NOMO-1 treated with dmso at 0.1 percent for 144 hours (cell line): ENCODE results near the gene CITED2.
A peak's percentile ranks its signal among the peaks of the same experiment; 100 is the strongest.

ENCODE experiments used
- DNase-seq: peaks from one replicate; lab custom pipeline; 2025; ENCODE audit not compliant: unreplicated experiment; lab: John Stamatoyannopoulos, UW

Gene CITED2

GRCh38 chr6:139334806-139335446 is 39.5 kb downstream of the CITED2 start:
- DNase-seq, result peak; percentile 42

GRCh38 chr6:139330826-139331500 is 43.5 kb downstream of the CITED2 start:
- no peak for DNase-seq

GRCh38 chr6:139330306-139330705 is 44.1 kb downstream of the CITED2 start:
- no peak for DNase-seq

DNA sequence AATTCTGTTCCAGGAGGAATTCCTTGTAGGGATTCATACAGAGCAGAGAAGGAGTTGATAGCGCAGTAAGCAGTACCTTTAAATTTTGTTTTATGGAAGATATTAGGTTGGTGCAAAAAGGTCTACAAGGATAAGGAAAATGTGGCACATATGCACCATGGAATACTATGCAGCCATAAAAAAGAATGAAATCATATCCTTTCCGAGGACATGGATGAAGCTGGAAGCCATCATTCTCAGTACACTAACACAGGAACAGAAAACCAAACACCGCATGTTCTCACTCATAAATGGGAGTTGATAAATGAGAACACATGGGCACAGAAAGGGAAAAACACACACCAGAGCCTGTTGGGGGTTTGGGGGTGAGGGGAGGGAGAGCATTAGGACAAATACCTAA is 45.2 kb downstream of the CITED2 start:
- DNase-seq, result no peak

DNA sequence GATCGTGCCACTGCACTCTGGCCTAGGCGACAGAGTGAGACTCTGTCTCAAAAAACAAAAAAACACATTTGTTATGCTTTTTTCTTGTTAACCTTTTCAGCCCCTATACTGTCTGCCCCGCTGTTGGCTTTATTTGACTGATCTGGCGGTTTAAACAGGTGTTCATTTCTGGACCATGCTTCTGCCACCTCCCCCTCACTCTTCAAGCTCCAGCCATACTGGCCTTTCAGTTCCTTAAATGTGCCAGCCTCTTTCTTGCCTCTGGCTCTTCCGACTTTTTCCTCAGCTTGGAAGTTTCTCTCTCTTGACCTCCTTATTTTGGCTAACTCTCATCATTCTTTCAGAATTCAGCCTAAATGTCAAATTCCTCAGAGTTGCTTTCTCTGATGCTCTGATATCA is 47.4 kb downstream of the CITED2 start:
- no peak for DNase-seq

GRCh38 chr6:139325686-139326085 is 48.8 kb downstream of the CITED2 start:
- no peak for DNase-seq

- peak; percentile 73 for DNase-seq
Measured at GRCh38 chr6:139325125-139325524, 49.3 kb downstream of the CITED2 start.

- no peak for DNase-seq
Measured at GRCh38 chr6:139324301-139324555, 50.2 kb downstream of the CITED2 start.

DNA sequence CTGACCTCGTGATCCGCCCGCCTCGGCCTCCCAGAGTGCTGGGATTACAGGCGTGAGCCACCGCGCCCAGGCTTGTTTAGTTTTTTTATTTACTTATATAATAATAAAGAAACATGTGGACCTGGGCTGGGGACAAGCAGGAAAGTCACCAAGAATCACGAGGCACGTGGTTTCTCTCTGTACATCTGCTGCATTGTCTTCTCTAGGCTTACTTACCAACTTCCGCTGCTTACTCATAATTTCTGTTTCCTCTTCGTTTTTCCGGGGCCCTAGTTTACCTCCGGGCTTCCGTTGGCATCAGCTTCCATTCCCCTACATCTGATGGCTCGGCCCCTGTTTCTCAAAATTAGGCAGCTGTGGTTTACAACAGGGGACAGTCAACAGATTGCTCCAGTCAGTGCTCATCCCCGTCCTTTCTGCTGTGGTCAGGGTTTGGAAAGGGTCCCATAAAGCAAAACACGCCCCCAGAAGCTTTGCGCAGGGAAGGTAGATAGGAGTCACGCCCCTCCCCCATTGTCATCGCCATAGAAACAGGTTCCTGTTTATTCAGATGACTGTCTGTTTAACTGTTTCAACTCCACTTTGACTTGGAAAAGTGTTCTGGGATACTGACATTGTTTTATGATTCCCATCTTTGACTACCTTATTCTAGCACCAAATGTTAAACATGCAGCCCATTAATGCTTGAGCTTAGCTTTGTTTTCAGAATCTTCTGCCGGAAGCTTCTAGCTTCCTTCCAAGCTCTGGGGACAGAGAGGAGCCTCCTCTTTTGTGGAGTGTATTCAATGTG is 50.7 kb downstream of the CITED2 start:
- peak; percentile 90 for DNase-seq
